ENCODE results near the gene MDM4.

GRCh38 chr1:204572923-204573922, 57.0 kb downstream of the MDM4 start:
- TF ChIP-seq CTCF (IDR thresholded peaks at IDR 0.05) = no peak
- TF ChIP-seq POLR2AphosphoS5 (IDR thresholded peaks at IDR 0.05) = no peak
- TF ChIP-seq POLR2A (IDR thresholded peaks at IDR 0.05) = no peak

All from prostate gland (tissue), 2 donors.